Measurements from ENCODE around the gene BACH2. TPM values are rescaled to one million over a fixed set of nuclear protein-coding genes. Genes with fewer than 3 reads are reported as not detected.
"Not testable (repeated sequence)": the region's sequence is repeated elsewhere in the genome, so short reads cannot be mapped to it uniquely, and the experiment has no call there.

The BACH2 gene
- total and polyA plus RNA-seq, 12 donors: 0.16 to 4.7 (median 2.4) TPM

DNA sequence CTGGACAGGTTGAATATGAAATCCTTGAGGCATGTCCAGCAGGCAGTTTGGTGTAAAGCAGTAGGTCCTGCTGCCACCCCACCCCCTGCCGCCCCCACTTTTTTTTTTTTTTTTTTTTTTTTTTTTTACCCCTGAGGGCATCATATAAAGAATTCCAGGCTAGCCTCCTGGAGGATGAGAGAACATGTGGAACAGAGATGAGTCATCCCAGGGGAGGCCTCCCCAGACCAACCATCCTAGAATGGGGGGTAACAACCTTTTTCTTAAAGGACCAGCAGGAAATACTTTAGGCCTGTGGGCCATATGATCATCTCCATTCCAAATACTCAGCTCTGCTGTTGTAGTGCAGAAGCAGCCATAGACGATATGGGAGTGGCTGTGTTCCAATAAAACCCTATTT lies 231.5 kb downstream of the BACH2 start:
- Histone ChIP-seq H3K36me3 (no peaks in the 10 kb centered on the region), H3K9me3 (no peaks in the 10 kb centered on the region), H3K4me1 (peaks cover 0 to 28% (median 11%) of the 10 kb centered on the region in 9 donors), H3K4me3 (no peak overlapping the region), H3K27me3 (no peaks in the 10 kb centered on the region), H3K27ac (no peak overlapping the region)
- intact Hi-C loops (cut with DNase I): no loop called here
- DNase-seq (no peak), ATAC-seq (no peak)
- WGBS, 2 donors: 93 to 95% methylated on average over 2 of the region's 2 CpGs
- TF ChIP-seq, protein P1, sequence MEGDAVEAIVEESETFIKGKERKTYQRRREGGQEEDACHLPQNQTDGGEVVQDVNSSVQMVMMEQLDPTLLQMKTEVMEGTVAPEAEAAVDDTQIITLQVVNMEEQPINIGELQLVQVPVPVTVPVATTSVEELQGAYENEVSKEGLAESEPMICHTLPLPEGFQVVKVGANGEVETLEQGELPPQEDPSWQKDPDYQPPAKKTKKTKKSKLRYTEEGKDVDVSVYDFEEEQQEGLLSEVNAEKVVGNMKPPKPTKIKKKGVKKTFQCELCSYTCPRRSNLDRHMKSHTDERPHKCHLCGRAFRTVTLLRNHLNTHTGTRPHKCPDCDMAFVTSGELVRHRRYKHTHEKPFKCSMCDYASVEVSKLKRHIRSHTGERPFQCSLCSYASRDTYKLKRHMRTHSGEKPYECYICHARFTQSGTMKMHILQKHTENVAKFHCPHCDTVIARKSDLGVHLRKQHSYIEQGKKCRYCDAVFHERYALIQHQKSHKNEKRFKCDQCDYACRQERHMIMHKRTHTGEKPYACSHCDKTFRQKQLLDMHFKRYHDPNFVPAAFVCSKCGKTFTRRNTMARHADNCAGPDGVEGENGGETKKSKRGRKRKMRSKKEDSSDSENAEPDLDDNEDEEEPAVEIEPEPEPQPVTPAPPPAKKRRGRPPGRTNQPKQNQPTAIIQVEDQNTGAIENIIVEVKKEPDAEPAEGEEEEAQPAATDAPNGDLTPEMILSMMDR (IDR thresholded peaks at IDR 0.05): no peak

- peaks cover 0 to 8% (median 0%) of the 10 kb centered on the region in 9 donors for H3K4me1 ChIP-seq
- H3K4me3 ChIP-seq: no peak overlapping the region
- ATAC-seq: no peak
- peaks cover 0 to 5% (median 0%) of the 10 kb centered on the region in 11 donors for H3K9me3 ChIP-seq
- TF ChIP-seq, protein P1 (IDR thresholded peaks at IDR 0.05): no peak
- 47 to 58% methylated on average over 2 of the region's 2 CpGs for WGBS, 2 donors
- H3K27ac ChIP-seq: no peak overlapping the region
- no peaks in the 10 kb centered on the region for H3K27me3 ChIP-seq
- no peaks in the 10 kb centered on the region for H3K36me3 ChIP-seq
- no peak for DNase-seq
- intact Hi-C loops (cut with DNase I): no loop called here
Measured at GRCh38 chr6:90062667-90063066, 234.0 kb downstream of the BACH2 start.

DNA sequence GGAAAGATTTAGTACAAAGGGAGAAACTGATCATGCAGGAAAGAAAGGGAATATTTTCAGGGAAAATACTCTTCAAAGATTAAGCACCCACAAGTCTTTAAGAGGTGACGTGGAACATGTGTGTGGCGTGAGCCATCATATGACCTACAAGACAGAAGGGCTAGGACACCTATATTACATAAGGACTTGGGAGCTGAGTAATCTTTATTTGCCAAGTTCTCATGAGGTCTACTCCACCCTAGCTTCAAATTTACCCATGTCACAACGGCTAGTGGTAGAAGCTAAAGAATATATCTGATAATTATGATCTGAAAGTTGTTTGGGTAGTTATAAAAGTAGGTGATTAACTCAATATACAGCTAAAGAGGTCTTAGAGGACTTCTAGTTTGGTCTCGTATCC lies 234.6 kb downstream of the BACH2 start:
- H3K9me3 ChIP-seq: peaks cover 0 to 7% (median 0%) of the 10 kb centered on the region in 11 donors
- H3K4me1 ChIP-seq: peaks cover 0 to 8% (median 0%) of the 10 kb centered on the region in 9 donors
- WGBS, 2 donors: 78 to 80% methylated on average over 4 of the region's 4 CpGs
- DNase-seq (no peak), ATAC-seq (no peak)
- no peak overlapping the region for H3K27ac ChIP-seq
- no peaks in the 10 kb centered on the region for H3K27me3 ChIP-seq
- intact Hi-C loops (cut with DNase I): no loop called here
- TF ChIP-seq, protein P1 (IDR thresholded peaks at IDR 0.05): no peak
- no peaks in the 10 kb centered on the region for H3K36me3 ChIP-seq
- no peak overlapping the region for H3K4me3 ChIP-seq

- WGBS, 2 donors: 76 to 86% methylated on average over 3 of the region's 3 CpGs
- H3K4me3 ChIP-seq; H3K36me3 ChIP-seq; H3K27ac ChIP-seq; H3K27me3 ChIP-seq; intact Hi-C loops (cut with DNase I); DNase-seq; H3K4me1 ChIP-seq; ATAC-seq: not testable (repeated sequence)
- H3K9me3 ChIP-seq: peaks cover 0 to 16% (median 0%) of the 10 kb centered on the region in 11 donors
Measured at GRCh38 chr6:90059178-90059577, 237.5 kb downstream of the BACH2 start.

DNA sequence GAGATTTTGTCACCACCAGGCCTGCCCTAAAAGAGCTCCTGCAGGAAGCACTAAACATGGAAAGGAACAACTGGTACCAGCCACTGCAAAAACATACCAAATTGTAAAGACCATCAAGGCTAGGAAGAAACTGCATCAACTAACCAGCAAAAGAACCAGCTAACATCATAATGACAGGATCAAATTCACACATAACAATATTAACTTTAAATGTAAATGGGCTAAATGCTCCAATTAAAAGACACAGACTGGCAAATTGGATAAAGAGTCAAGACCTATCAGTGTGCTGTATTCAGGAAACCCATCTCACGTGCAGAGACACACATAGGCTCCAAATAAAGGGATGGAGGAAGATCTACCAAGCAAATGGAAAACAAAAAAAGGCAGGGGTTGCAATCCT lies 240.7 kb downstream of the BACH2 start:
- DNase-seq; ATAC-seq; H3K4me3 ChIP-seq; H3K27ac ChIP-seq; H3K36me3 ChIP-seq; H3K27me3 ChIP-seq; intact Hi-C loops (cut with DNase I); H3K4me1 ChIP-seq: not testable (repeated sequence)
- H3K9me3 ChIP-seq: peaks cover 0 to 24% (median 0%) of the 10 kb centered on the region in 11 donors
- WGBS, 2 donors: 83 to 86% methylated on average over 1 of the region's 1 CpG

DNA sequence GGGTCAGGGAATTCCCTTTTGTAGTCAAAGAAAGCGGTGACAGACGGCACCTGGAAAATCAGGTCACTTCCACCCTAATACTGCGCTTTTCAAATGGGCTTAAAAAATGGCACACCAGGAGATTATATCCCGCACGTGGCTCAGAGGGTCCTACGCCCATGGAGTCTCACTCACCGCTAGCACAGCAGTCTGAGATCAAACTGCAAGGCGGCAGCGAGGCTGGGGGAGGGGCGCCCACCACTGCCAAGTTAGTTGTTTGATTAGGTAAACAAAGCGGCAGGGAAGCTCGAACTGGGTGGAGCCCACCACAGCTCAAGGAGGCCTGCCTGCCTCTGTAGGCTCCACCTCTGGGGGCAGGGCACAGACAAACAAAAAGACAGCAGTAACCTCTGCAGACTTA lies 242.4 kb downstream of the BACH2 start:
- H3K27ac ChIP-seq; H3K4me3 ChIP-seq; DNase-seq; H3K27me3 ChIP-seq; ATAC-seq; H3K36me3 ChIP-seq; H3K4me1 ChIP-seq; intact Hi-C loops (cut with DNase I): not testable (repeated sequence)
- peaks cover 0 to 22% (median 0%) of the 10 kb centered on the region in 11 donors for H3K9me3 ChIP-seq
- WGBS, 2 donors: 93 to 97% methylated on average over 12 of the region's 12 CpGs

Data from heart right ventricle (tissue), 16 donors.